GM12892 (cell line): Measurements from ENCODE around the gene ZFR2.

Experiments used
- POLR2A ChIP-seq: IDR thresholded peaks from 2 replicates; pipeline ENCODE4 v1.6.1; 2011; ENCODE audit warnings: low read depth, low read length, control low read depth
- POLR2AphosphoS5 ChIP-seq: IDR thresholded peaks from 2 replicates; pipeline ENCODE4 v1.6.1; 2011; ENCODE audit warnings: low read depth, low read length, control low read depth

GRCh38 chr19:3775831-3776230 is 93.0 kb downstream of the ZFR2 start:
- TF ChIP-seq POLR2A (no peak), POLR2AphosphoS5 (no peak)
